GM12878 (cell line): ENCODE measurements around the gene ENDOD1. TPM values are rescaled to one million over a fixed set of nuclear protein-coding genes. Genes with fewer than 3 reads are reported as not detected.

Source experiments
- ATAC-seq: fragments of 200-7000 bp; cut with Tn5 transposase; 3 replicates; pipeline ENCODE4 v1.9.1; 2020; ENCODE audit warnings: mild to moderate bottlenecking, moderate library complexity
- BruUV-seq: library from RNA; stranded (reverse); fragments of 400-500 nt; replicated peaks from 2 replicates; lab custom pipeline; 2021; lab: Mats Ljungman, UMichigan
- CTCF ChIA-PET: fragments of 300-600 bp; sonication (Branson Sonifier 250); formaldehyde crosslinking; extraction: SDS; loops from one replicate; lab custom pipeline; 2021; ENCODE audit warnings: inconsistent platforms; lab: Yijun Ruan, JAX
- POLR2A ChIA-PET: fragments of 350-600 bp; formaldehyde crosslinking; extraction: SDS; loops from one replicate; lab custom pipeline; 2021; ENCODE audit warnings: inconsistent platforms; lab: Charles Lee
- RAD21 ChIA-PET: fragments of 300-600 bp; sonication (Branson Sonifier 250); formaldehyde crosslinking; loops from one replicate; lab custom pipeline; 2023; ENCODE audit warnings: antibody characterized with exemption; ENCODE audit not compliant: unreplicated experiment; lab: Charles Lee
- SMC1A ChIA-PET: fragments of 300-600 bp; sonication (Branson Sonifier 250); formaldehyde crosslinking; loops from one replicate; lab custom pipeline; 2023; ENCODE audit not compliant: unreplicated experiment, uncharacterized antibody; lab: Charles Lee
- DNase-seq: peaks from one replicate; pipeline ENCODE4 v3.0.0-alpha.2; 2011; ENCODE audit warnings: low read depth, low spot score
- FAIRE-seq: peaks from 3 replicates; lab custom pipeline; 2011; peaks lifted over from hg19 to GRCh38; lab: Jason Lieb, UNC
- H2AFZ ChIP-seq: 2 replicates; pipeline ENCODE4 v1.6.0; 2011; ENCODE audit warnings: low read depth, low read length, control low read depth; ENCODE audit not compliant: control insufficient read depth
- H3K27ac ChIP-seq: 2 replicates; pipeline ENCODE4 v1.5.1; 2011; ENCODE audit warnings: control low read depth; ENCODE audit not compliant: control insufficient read depth, insufficient read depth
- H3K27me3 ChIP-seq, 2 experiments: replicated peaks in 1 of 2; 2 replicates each; pipeline versions ENCODE4 v1.6.0 to v1.6.1; 2011; ENCODE audit warnings: low read length in 1 of 2; ENCODE audit not compliant: control insufficient read depth in 2 of 2, insufficient read depth in 2 of 2
- H3K36me3 ChIP-seq, 2 experiments: 2 replicates each; pipeline ENCODE4 v1.5.1; 2011; ENCODE audit warnings: low read length in 1 of 2; ENCODE audit not compliant: control insufficient read depth in 2 of 2, insufficient read depth in 2 of 2
- H3K4me1 ChIP-seq: 2 replicates; pipeline ENCODE4 v1.6.1; 2011; ENCODE audit warnings: mild to moderate bottlenecking, low read length, moderate library complexity, mixed read lengths; ENCODE audit not compliant: control insufficient read depth, insufficient read depth
- H3K4me2 ChIP-seq: 2 replicates; pipeline ENCODE4 v1.6.0; 2011; ENCODE audit warnings: control low read depth; ENCODE audit not compliant: control insufficient read depth, insufficient read depth
- H3K4me3 ChIP-seq: fragments of 200-600 bp; sonication (generic); 2 replicates; pipeline ENCODE4 v1.5.1; 2016
- H3K79me2 ChIP-seq: 2 replicates; pipeline ENCODE4 v1.6.0; 2011; ENCODE audit warnings: low read length; ENCODE audit not compliant: control insufficient read depth, insufficient read depth
- H3K9ac ChIP-seq: 2 replicates; pipeline ENCODE4 v1.8.0; 2011; ENCODE audit warnings: low read length, control low read depth, mixed read lengths; ENCODE audit not compliant: control insufficient read depth, insufficient read depth
- H3K9me3 ChIP-seq: replicated peaks from 3 replicates; pipeline ENCODE4 v1.5.1; 2011; ENCODE audit warnings: mild to moderate bottlenecking, low read length; ENCODE audit not compliant: control insufficient read depth, insufficient read depth
- H4K20me1 ChIP-seq: 2 replicates; pipeline ENCODE4 v1.6.0; 2011; ENCODE audit not compliant: control insufficient read depth, insufficient read depth
- ASH2L ChIP-seq: fragments of 300-600, 200-600 bp; sonication (generic); IDR thresholded peaks from 2 replicates; pipeline ENCODE4 v1.6.1; 2017; ENCODE audit warnings: low read depth, mild to moderate bottlenecking, borderline replicate concordance
- EGR1 ChIP-seq, 2 experiments: IDR thresholded peaks; 1 replicate in 1 of 2; 2 replicates in 1 of 2; pipeline ENCODE4 v1.6.1; 2011 to 2012; ENCODE audit warnings: low read depth in 2 of 2, low read length in 2 of 2, borderline replicate concordance in 1 of 2, mild to moderate bottlenecking in 1 of 2, moderate library complexity in 1 of 2
- HDAC6 ChIP-seq: fragments of 200-600 bp; sonication (generic); IDR thresholded peaks from one replicate; pipeline ENCODE4 v1.8.0; 2017; ENCODE audit warnings: antibody characterized with exemption; ENCODE audit not compliant: unreplicated experiment
- KDM1A ChIP-seq: fragments of 200-600 bp; sonication (generic); IDR thresholded peaks from 2 replicates; pipeline ENCODE4 v1.6.1; 2016; ENCODE audit warnings: borderline replicate concordance
- NR2C2 ChIP-seq: IDR thresholded peaks from 2 replicates; pipeline ENCODE4 v1.6.1; 2011; ENCODE audit warnings: borderline replicate concordance, low read depth; ENCODE audit not compliant: control insufficient read depth, insufficient read length
- NRF1 ChIP-seq: conservative IDR thresholded peaks from 2 replicates; pipeline ENCODE4 v1.6.1; 2011; ENCODE audit warnings: mild to moderate bottlenecking, low read depth, low read length, improper control_type of control experiment
- SREBF2 ChIP-seq: IDR thresholded peaks from 2 replicates; pipeline ENCODE4 v1.6.1; 2012; ENCODE audit warnings: mild to moderate bottlenecking, low read length
- USF1 ChIP-seq: IDR thresholded peaks from 2 replicates; pipeline ENCODE4 v1.6.1; 2011; ENCODE audit warnings: borderline replicate concordance, low read depth, mild to moderate bottlenecking, moderate library complexity, mixed read lengths, low read length; ENCODE audit not compliant: insufficient read depth; ENCODE audit errors: extremely low read length
- YY1 ChIP-seq: IDR thresholded peaks from 2 replicates; pipeline ENCODE4 v1.6.1; 2011; ENCODE audit warnings: low read depth, mild to moderate bottlenecking, low read length
- WGBS: methylation state at CpG from one replicate; pipeline ENCODE4 v1.1.6; 2016; ENCODE audit warnings: low lambda C conversion rate; ENCODE audit not compliant: insufficient replicate concordance, insufficient coverage; ENCODE audit errors: missing lambda C conversion rate; 5-methylcytosine and 5-hydroxymethylcytosine counted together
- in situ Hi-C: fragments of 300-500 bp; cut with MboI; formaldehyde crosslinking; loops from 9 replicates; pipeline ENCODE4 v1.14.3; 2018; ENCODE audit warnings: mixed read lengths
- intact Hi-C: fragments of 100-400 bp; cut with micrococcal nuclease; formaldehyde crosslinking; loops from one replicate; pipeline ENCODE4 v1.14.2; 2022; ENCODE audit not compliant: unreplicated experiment
- polyA plus RNA-seq, 11 experiments: library from polyadenylated mRNA; depleted of rRNA in 4 of 11; unstranded in 6 of 11; stranded (reverse) in 5 of 11; fragments of >200 nt; fragmentation: Nextera tagmentation in 4 of 11; fragmentation: Illumina TruSeq in 1 of 11; extraction: Ambion mirVana in 4 of 11; extraction: Trizol in 1 of 11; gene quantifications; 1 replicate in 1 of 11; 2 replicates in 10 of 11; pipeline versions ENCODE4 v1.2.1 to v1.2.3, GENCODE V29; 2011 to 2016; ENCODE audit warnings: inconsistent platforms in 2 of 11, missing spikeins in 2 of 11, low read depth in 1 of 11
- total RNA-seq, 4 experiments: library from RNA; depleted of rRNA in 3 of 4; stranded (reverse); fragments of >200 nt in 3 of 4; fragmentation: Illumina TruSeq in 1 of 4; extraction: Trizol in 1 of 4; gene quantifications; 2 replicates each; pipeline versions ENCODE4 v1.2.1 to v1.2.3, GENCODE V29; 2013 to 2021
- TF ChIP-seq, protein P1 (sequence below): fragments of 150-350 bp; IDR thresholded peaks from 2 replicates; pipeline ENCODE4 v1.6.1; 2014; ENCODE audit warnings: mild to moderate bottlenecking, low read depth, low read length
- TF ChIP-seq, protein P2 (sequence below): IDR thresholded peaks from 2 replicates; pipeline ENCODE4 v1.6.1; 2011; ENCODE audit warnings: low read depth, low read length, improper control_type of control experiment, borderline replicate concordance
- TF ChIP-seq, protein P3 (sequence below): IDR thresholded peaks from 2 replicates; pipeline ENCODE4 v1.6.1; 2011; ENCODE audit warnings: mild to moderate bottlenecking, low read depth, low read length, moderate library complexity; ENCODE audit not compliant: insufficient replicate concordance
- TF ChIP-seq, protein P4 (sequence below): fragments of 450-650 bp; IDR thresholded peaks from 2 replicates; pipeline ENCODE4 v1.6.1; 2014; ENCODE audit warnings: mild to moderate bottlenecking

ENDOD1 gene
- total and polyA plus RNA-seq, 10 of the 15 experiments (the other 5 are each of a cell fraction or from before 2014, with no cell fraction given): 6.0 to 30.0 (median 12.1) TPM

DNA sequence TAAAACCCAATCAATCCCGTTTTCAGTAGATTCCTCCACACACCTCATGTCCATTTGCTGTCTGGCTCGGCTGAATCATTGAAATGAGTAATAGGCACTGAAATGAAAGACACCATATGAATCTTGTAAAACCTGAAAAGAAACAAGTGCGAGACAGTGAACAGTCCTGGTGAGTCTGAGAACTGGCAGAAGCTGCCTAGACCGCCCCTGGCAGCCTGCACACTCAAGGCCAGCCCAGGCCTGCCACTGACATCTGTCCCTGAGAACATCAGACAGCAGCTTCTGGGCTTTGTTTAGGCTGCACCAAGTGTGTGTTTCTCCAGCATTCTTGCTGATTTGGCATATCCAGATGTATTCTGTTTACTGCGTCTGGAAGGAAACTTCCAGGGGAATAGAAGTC lies 44.8 kb downstream of the ENDOD1 start:
- no peak for FAIRE-seq
- no TSS peak for BruUV-seq
- Histone ChIP-seq H3K4me2 (no peak overlapping the region), H3K4me3 (no peak overlapping the region), H3K79me2 (no peaks in the 10 kb centered on the region)
- RAD21 ChIA-PET: interaction anchor here (1.4 kb wide), 1 partner anchor 66 kb away, joined by 3 read pairs; no protein-coding TSS in a partner anchor
- TF ChIP-seq, protein P1, sequence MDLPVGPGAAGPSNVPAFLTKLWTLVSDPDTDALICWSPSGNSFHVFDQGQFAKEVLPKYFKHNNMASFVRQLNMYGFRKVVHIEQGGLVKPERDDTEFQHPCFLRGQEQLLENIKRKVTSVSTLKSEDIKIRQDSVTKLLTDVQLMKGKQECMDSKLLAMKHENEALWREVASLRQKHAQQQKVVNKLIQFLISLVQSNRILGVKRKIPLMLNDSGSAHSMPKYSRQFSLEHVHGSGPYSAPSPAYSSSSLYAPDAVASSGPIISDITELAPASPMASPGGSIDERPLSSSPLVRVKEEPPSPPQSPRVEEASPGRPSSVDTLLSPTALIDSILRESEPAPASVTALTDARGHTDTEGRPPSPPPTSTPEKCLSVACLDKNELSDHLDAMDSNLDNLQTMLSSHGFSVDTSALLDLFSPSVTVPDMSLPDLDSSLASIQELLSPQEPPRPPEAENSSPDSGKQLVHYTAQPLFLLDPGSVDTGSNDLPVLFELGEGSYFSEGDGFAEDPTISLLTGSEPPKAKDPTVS: no peak
- no peak for TF ChIP-seq ASH2L
- TF ChIP-seq YY1: no peak
- TF ChIP-seq SREBF2: no peak
- no peak for TF ChIP-seq USF1
- TF ChIP-seq HDAC6: no peak
- TF ChIP-seq NRF1: no peak
- no peak for TF ChIP-seq NR2C2
- no peak for TF ChIP-seq KDM1A
- TF ChIP-seq EGR1 (IDR thresholded peaks at IDR 0.05; ENCODE audit: borderline replicate concordance in 1 of 2, low read depth in 2 of 2, low read length in 2 of 2): no peak
- TF ChIP-seq, protein P2, sequence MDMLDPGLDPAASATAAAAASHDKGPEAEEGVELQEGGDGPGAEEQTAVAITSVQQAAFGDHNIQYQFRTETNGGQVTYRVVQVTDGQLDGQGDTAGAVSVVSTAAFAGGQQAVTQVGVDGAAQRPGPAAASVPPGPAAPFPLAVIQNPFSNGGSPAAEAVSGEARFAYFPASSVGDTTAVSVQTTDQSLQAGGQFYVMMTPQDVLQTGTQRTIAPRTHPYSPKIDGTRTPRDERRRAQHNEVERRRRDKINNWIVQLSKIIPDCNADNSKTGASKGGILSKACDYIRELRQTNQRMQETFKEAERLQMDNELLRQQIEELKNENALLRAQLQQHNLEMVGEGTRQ: no peak
- TF ChIP-seq, protein P3, sequence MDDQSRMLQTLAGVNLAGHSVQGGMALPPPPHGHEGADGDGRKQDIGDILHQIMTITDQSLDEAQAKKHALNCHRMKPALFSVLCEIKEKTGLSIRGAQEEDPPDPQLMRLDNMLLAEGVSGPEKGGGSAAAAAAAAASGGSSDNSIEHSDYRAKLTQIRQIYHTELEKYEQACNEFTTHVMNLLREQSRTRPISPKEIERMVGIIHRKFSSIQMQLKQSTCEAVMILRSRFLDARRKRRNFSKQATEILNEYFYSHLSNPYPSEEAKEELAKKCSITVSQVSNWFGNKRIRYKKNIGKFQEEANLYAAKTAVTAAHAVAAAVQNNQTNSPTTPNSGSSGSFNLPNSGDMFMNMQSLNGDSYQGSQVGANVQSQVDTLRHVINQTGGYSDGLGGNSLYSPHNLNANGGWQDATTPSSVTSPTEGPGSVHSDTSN: no peak
- TF ChIP-seq, protein P4, sequence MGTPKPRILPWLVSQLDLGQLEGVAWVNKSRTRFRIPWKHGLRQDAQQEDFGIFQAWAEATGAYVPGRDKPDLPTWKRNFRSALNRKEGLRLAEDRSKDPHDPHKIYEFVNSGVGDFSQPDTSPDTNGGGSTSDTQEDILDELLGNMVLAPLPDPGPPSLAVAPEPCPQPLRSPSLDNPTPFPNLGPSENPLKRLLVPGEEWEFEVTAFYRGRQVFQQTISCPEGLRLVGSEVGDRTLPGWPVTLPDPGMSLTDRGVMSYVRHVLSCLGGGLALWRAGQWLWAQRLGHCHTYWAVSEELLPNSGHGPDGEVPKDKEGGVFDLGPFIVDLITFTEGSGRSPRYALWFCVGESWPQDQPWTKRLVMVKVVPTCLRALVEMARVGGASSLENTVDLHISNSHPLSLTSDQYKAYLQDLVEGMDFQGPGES: no peak
- TF ChIP-seq, all 136 proteins: peak for 0
- SMC1A ChIA-PET: no interaction called here
- Histone ChIP-seq H3K27ac (no peak overlapping the region), H3K36me3 (no peaks in the 10 kb centered on the region), H3K9me3 (no peaks in the 10 kb centered on the region), H3K27me3 (no peaks in the 10 kb centered on the region), H2AFZ (no peak overlapping the region), H3K9ac (no peak overlapping the region), H3K4me1 (no peaks in the 10 kb centered on the region), H4K20me1 (no peaks in the 10 kb centered on the region)
- CTCF ChIA-PET: no interaction called here
- POLR2A ChIA-PET: no interaction called here
- WGBS: 69% methylated on average over 5 of the region's 5 CpGs
- intact Hi-C loops: no loop called here
- no peak for ATAC-seq
- in situ Hi-C loops: no loop called here
- no peak for DNase-seq
